HL-60 (cell line): ENCODE results near the gene XPC.

Experiments
- GABPA ChIP-seq: IDR thresholded peaks from 2 replicates; pipeline ENCODE4 v1.6.1; 2012; ENCODE audit warnings: low read depth
- POLR2AphosphoS5 ChIP-seq: IDR thresholded peaks from 2 replicates; pipeline ENCODE4 v1.6.1; 2012; ENCODE audit warnings: low read depth
- REST ChIP-seq: IDR thresholded peaks from 2 replicates; pipeline ENCODE4 v1.6.1; 2012; ENCODE audit warnings: low read depth; ENCODE audit not compliant: insufficient replicate concordance
- SPI1 ChIP-seq: IDR thresholded peaks from 2 replicates; pipeline ENCODE4 v1.6.1; 2012; ENCODE audit warnings: low read depth, mild to moderate bottlenecking, borderline replicate concordance
- TF ChIP-seq, protein P1 (sequence below): IDR thresholded peaks from one replicate; pipeline ENCODE4 v1.5.1; 2011; ENCODE audit warnings: low read length, control low read depth, inconsistent platforms; ENCODE audit not compliant: insufficient read depth

DNA sequence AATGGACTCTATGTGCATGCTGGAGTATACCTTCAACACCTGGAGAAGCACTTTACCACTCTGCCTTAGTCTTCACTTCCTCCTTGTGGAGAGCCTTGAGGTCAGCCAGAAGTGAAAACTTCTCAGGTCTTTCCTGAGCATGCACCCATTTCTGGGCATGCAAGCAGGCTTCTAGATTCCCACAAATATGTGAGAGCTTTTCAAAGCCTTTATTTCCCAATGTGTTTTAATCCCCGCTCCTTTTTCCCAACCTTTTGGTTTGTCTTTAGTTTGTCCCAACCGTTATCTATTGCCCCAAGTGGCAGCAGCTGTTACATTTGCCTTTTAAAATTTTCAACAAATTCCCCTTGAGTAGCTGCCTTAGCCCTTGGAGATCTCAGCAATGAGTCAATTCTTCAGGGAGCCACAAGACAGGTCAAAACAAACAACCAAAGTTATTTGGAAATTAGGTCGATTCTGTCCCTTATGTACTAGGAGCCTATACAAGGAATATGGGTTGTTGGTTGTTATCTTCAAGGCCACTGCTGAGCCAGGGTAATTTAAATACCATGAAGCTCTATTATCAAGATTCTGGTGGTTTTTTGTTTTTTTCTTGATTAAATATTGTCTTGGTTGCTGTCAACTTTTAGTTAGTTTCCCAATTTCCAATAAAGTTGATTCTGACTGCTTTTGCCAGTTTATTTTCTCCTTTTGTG is 44.6 kb upstream of the XPC start:
- TF ChIP-seq, protein P1, sequence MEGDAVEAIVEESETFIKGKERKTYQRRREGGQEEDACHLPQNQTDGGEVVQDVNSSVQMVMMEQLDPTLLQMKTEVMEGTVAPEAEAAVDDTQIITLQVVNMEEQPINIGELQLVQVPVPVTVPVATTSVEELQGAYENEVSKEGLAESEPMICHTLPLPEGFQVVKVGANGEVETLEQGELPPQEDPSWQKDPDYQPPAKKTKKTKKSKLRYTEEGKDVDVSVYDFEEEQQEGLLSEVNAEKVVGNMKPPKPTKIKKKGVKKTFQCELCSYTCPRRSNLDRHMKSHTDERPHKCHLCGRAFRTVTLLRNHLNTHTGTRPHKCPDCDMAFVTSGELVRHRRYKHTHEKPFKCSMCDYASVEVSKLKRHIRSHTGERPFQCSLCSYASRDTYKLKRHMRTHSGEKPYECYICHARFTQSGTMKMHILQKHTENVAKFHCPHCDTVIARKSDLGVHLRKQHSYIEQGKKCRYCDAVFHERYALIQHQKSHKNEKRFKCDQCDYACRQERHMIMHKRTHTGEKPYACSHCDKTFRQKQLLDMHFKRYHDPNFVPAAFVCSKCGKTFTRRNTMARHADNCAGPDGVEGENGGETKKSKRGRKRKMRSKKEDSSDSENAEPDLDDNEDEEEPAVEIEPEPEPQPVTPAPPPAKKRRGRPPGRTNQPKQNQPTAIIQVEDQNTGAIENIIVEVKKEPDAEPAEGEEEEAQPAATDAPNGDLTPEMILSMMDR, result no peak
- TF ChIP-seq GABPA, result no peak
- no peak; the same call in 1 of the 2 replicates for TF ChIP-seq SPI1
- no peak for TF ChIP-seq POLR2AphosphoS5
- TF ChIP-seq REST, result no peak
